ENCODE results near the gene MED13L. TPM values are rescaled to one million over a fixed set of nuclear protein-coding genes. Genes with fewer than 3 reads are reported as not detected.

The MED13L gene
- total and polyA plus RNA-seq, 2 donors (not counting 3 experiments of a cell fraction or from before 2014, with no cell fraction given), result 27.4 to 93.6 TPM

GRCh38 chr12:115949675-115950074 lies 327.8 kb downstream of the MED13L start:
- no peak for FAIRE-seq
- intact Hi-C loops (cut with micrococcal nuclease), result no loop called here
- no peaks in the 10 kb centered on the region for H4K20me1 ChIP-seq (replicated peaks; ENCODE audit: control insufficient read depth, extremely low read depth, insufficient read depth, low read length)
- H3K27me3 ChIP-seq (ENCODE audit: control insufficient read depth in 2 of 2, insufficient read depth in 2 of 2, low read length in 2 of 2), result no peaks in the 10 kb centered on the region
- no peak overlapping the region for H3K27ac ChIP-seq (ENCODE audit: insufficient read depth, low read depth, low read length)
- dilution Hi-C loops (cut with MboI; ENCODE audit: extremely low pct_ligation_motif_present, low sequenced_read_pairs), result no loop called here
- ChIA-PET POLR2A (no interaction called here), CTCF (interaction anchor here (1.0 to 1.5 kb wide), 3 partner anchors 9 to 1969 kb away, joined by 3 to 4 read pairs (median 4); no protein-coding TSS in a partner anchor)
- H3K79me2 ChIP-seq (ENCODE audit: control insufficient read depth, insufficient read depth, low read length), result no peaks in the 10 kb centered on the region
- BruUV-seq (replicated peaks), result no TSS peak
- no peak for TF ChIP-seq GATA2 (IDR thresholded peaks at IDR 0.05; ENCODE audit: insufficient read depth, insufficient read length, low read depth, low read length)
- TF ChIP-seq FOS (IDR thresholded peaks at IDR 0.05; ENCODE audit: borderline replicate concordance, insufficient read depth, low read length), result no peak
- TF ChIP-seq CTCF (IDR thresholded peaks at IDR 0.05; ENCODE audit: extremely low read depth in 1 of 2, insufficient read depth in 1 of 2, low read depth in 1 of 2, low read length in 2 of 2), result no peak
- no peak for TF ChIP-seq MYC (IDR thresholded peaks at IDR 0.05; ENCODE audit: low read depth, low read length)
- no peak for TF ChIP-seq POLR2A (IDR thresholded peaks at IDR 0.05; ENCODE audit: low read depth, low read length)
- TF ChIP-seq MAX (IDR thresholded peaks at IDR 0.05; ENCODE audit: insufficient read depth, insufficient read length), result no peak
- TF ChIP-seq POLR2AphosphoS5 (IDR thresholded peaks at IDR 0.05; ENCODE audit: insufficient read depth, low read depth, low read length), result no peak
- TF ChIP-seq JUN (IDR thresholded peaks at IDR 0.05; ENCODE audit: borderline replicate concordance, insufficient read depth, insufficient read length, low read depth), result no peak
- no peak for TF ChIP-seq EZH2 (IDR thresholded peaks at IDR 0.05; ENCODE audit: borderline replicate concordance, low read depth, low read length, severe bottlenecking)
- H3K9me1 ChIP-seq (replicated peaks; ENCODE audit: control insufficient read depth, extremely low read depth, insufficient read depth, low read length), result no peaks in the 10 kb centered on the region
- no peak for DNase-seq (ENCODE audit: low read depth, low spot score)
- H2AFZ ChIP-seq (ENCODE audit: low read depth, low read length), result no peak overlapping the region
- no peak overlapping the region for H3K4me2 ChIP-seq (ENCODE audit: insufficient read depth, low read length)
- H3K9ac ChIP-seq (replicated peaks; ENCODE audit: extremely low read depth, insufficient read depth, low read length), result no peak overlapping the region
- no peak overlapping the region for H3K4me3 ChIP-seq (replicated peaks in 1 of 3; ENCODE audit: insufficient read depth in 1 of 3, low read depth in 1 of 3, low read length in 3 of 3)
- H3K9me3 ChIP-seq (replicated peaks; ENCODE audit: control insufficient read depth, insufficient read depth, low read length), result no peaks in the 10 kb centered on the region
- no peaks in the 10 kb centered on the region for H3K36me3 ChIP-seq (ENCODE audit: control insufficient read depth in 2 of 2, extremely low read depth in 1 of 2, insufficient read depth in 2 of 2, low read length in 2 of 2)
- H3K4me1 ChIP-seq (ENCODE audit: control insufficient read depth, extremely low read depth, insufficient read depth, low read length), result no peaks in the 10 kb centered on the region
